GM12801 (cell line): ENCODE data around the gene PLXNA4.

ENCODE experiments used
- CTCF ChIP-seq: IDR thresholded peaks from one replicate; pipeline ENCODE4 v1.5.1; 2011; ENCODE audit warnings: control low read depth; ENCODE audit not compliant: insufficient read length; ENCODE audit errors: extremely low read depth

PLXNA4 gene

GRCh38 chr7:132100483-132100882 is 475.8 kb downstream of the PLXNA4 start:
- no peak for TF ChIP-seq CTCF

GRCh38 chr7:132099163-132099562 is 477.1 kb downstream of the PLXNA4 start:
- TF ChIP-seq CTCF = no peak

- no peak for TF ChIP-seq CTCF
These were observed 477.9 kb downstream of the PLXNA4 start for GRCh38 chr7:132098327-132098726.

GRCh38 chr7:132097550-132098134 is 478.6 kb downstream of the PLXNA4 start:
- no peak for TF ChIP-seq CTCF

- TF ChIP-seq CTCF = no peak
These were observed 481.0 kb downstream of the PLXNA4 start for GRCh38 chr7:132095111-132095765.

GRCh38 chr7:132092106-132092505 is 484.2 kb downstream of the PLXNA4 start:
- no peak for TF ChIP-seq CTCF

- TF ChIP-seq CTCF = no peak
These were observed 484.6 kb downstream of the PLXNA4 start for GRCh38 chr7:132091706-132092105.
